BLaER1 treated with 17β-estradiol and CSF1 and Interleukin-3, amounts not matched to agents 10 nM and 100 nM (cell line): Measurements from ENCODE around the gene TMEM72.

Source experiments
- H3K27ac ChIP-seq, 11 experiments: shearing (Covaris generic); formaldehyde crosslinking; 2 replicates each; pipeline ENCODE4 v1.8.1; 2022
- H3K27me3 ChIP-seq, 11 experiments: shearing (Covaris generic); formaldehyde crosslinking; 2 replicates each; pipeline ENCODE4 v1.8.1; 2022
- H3K36me3 ChIP-seq, 11 experiments: shearing (Covaris generic); formaldehyde crosslinking; 2 replicates each; pipeline ENCODE4 v1.8.1; 2022
- H3K4me1 ChIP-seq, 10 experiments: shearing (Covaris generic); formaldehyde crosslinking; 2 replicates each; pipeline ENCODE4 v1.8.1; 2022
- H3K4me2 ChIP-seq, 11 experiments: shearing (Covaris generic); formaldehyde crosslinking; 2 replicates each; pipeline ENCODE4 v1.8.1; 2022
- H3K4me3 ChIP-seq, 10 experiments: shearing (Covaris generic); formaldehyde crosslinking; 2 replicates each; pipeline ENCODE4 v1.8.1; 2022
- H3K9ac ChIP-seq, 11 experiments: shearing (Covaris generic); formaldehyde crosslinking; 2 replicates each; pipeline ENCODE4 v1.8.1; 2022
- H3K9me3 ChIP-seq, 11 experiments: shearing (Covaris generic); formaldehyde crosslinking; replicated peaks in 1 of 11; 2 replicates each; pipeline ENCODE4 v1.8.1; 2022
- H4K20me1 ChIP-seq, 11 experiments: shearing (Covaris generic); formaldehyde crosslinking; 2 replicates each; pipeline ENCODE4 v1.8.1; 2022
- Cebpa-rat ChIP-seq, 11 experiments: shearing (Covaris generic); IDR thresholded peaks; 2 replicates each; pipeline ENCODE4 v1.8.1; 2022

Gene TMEM72

DNA sequence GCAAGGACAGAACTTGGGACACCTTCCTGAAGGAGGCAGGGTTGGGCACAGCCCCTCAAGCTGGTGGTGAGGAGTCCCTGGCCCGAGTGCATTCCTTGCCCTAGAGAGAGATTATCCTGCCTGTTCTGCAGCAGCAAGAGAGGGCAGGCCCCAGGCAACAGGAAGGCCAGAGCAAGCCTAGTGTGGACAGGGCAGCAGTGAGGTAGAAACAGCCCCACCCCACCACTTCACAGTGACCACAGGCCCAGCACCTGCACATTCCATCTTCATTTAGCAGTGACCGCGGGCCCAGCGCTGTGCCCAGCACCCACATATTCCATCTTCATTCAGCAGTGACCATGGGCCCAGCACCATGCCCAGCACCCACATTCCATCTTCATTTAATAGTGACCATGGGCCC is 16.4 kb upstream of the TMEM72 start:
- no peak for TF ChIP-seq Cebpa-rat (IDR thresholded peaks at IDR 0.05)
- no peak overlapping the region for H3K4me3 ChIP-seq
- peaks cover 8 to 18% (median 11%) of the 10 kb centered on the region in 11 experiments; a peak in 18 of 22 replicates for H3K9me3 ChIP-seq
- H3K4me2 ChIP-seq: peak overlapping the region in 9 of 11 experiments; percentile 35 to 89 (median 74); a peak in 18 of 22 replicates
- no peaks in the 10 kb centered on the region for H3K27me3 ChIP-seq
- H3K36me3 ChIP-seq: no peaks in the 10 kb centered on the region
- no peak overlapping the region for H3K9ac ChIP-seq
- H3K4me1 ChIP-seq: peaks cover 3 to 91% (median 73%) of the 10 kb centered on the region in 10 experiments; a peak in 19 of 20 replicates
- no peaks in the 10 kb centered on the region for H4K20me1 ChIP-seq
- no peak overlapping the region for H3K27ac ChIP-seq

DNA sequence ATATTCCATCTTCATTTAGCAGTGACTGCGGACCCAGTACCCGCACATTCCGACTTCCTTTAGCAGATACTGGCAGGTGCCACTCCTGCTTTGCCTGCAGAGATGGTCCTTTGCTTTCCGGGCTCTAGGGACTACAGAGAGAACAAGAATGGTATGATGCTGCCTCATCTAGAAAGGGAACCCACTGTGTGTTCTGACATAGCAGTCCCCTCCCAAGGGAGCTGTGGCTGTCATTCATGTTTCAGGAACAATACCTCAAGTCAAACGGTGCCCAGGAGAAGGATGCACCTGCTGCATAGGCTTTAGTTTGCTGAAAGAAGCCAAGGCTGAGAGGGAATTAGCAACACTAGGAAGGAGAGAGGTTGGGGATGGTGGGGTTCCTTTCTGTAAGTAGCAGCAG is 15.9 kb upstream of the TMEM72 start:
- Histone ChIP-seq H3K27me3 (no peaks in the 10 kb centered on the region), H3K9ac (0 out of 22 replicates have a peak overlapping the region, but pooled peaks of 1 of the 11 experiments have one; percentile 14), H3K4me1 (peaks cover 8 to 92% (median 73%) of the 10 kb centered on the region in 10 experiments; a peak in 19 of 20 replicates), H3K27ac (no peak overlapping the region), H3K9me3 (peaks cover 8 to 18% (median 11%) of the 10 kb centered on the region in 11 experiments; a peak in 18 of 22 replicates), H3K36me3 (no peaks in the 10 kb centered on the region), H3K4me2 (peak overlapping the region in 9 of 11 experiments; percentile 35 to 89 (median 74); a peak in 19 of 22 replicates), H4K20me1 (no peaks in the 10 kb centered on the region), H3K4me3 (peak overlapping the region in 1 of 10 experiments; percentile 29; a peak in 1 of 20 replicates)
- TF ChIP-seq Cebpa-rat (IDR thresholded peaks at IDR 0.05): no peak

DNA sequence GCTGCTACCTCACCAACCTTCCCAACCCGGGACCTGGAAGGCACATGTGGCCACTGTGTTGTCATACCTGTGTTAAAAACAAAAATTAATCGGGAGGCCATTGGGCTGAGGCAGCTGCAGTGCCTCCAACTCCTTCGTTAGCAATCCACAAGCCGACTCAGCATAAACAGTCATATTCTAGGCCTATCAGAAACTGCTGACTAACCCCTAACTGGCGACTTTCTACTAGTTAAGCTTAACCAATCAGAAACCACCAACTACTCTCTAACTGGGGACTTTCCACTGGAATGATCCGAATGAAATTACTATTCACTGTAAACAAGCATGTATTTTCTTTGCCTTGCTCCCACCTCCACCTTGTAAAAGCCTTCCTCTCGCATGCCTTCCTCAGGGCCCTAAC is 14.1 kb upstream of the TMEM72 start:
- H3K4me2 ChIP-seq: peak overlapping the region in 6 of 11 experiments; percentile 68 to 89 (median 83); a peak in 12 of 22 replicates
- no peak overlapping the region for H3K27ac ChIP-seq
- no peak overlapping the region for H3K4me3 ChIP-seq
- H4K20me1 ChIP-seq: no peaks in the 10 kb centered on the region
- peaks cover 8 to 18% (median 11%) of the 10 kb centered on the region in 11 experiments; a peak in 18 of 22 replicates for H3K9me3 ChIP-seq
- H3K27me3 ChIP-seq: no peaks in the 10 kb centered on the region
- H3K9ac ChIP-seq: no peak overlapping the region
- TF ChIP-seq Cebpa-rat (IDR thresholded peaks at IDR 0.05): no peak
- no peaks in the 10 kb centered on the region for H3K36me3 ChIP-seq
- H3K4me1 ChIP-seq: peaks cover 8 to 87% (median 65%) of the 10 kb centered on the region in 10 experiments; a peak in 19 of 20 replicates

DNA sequence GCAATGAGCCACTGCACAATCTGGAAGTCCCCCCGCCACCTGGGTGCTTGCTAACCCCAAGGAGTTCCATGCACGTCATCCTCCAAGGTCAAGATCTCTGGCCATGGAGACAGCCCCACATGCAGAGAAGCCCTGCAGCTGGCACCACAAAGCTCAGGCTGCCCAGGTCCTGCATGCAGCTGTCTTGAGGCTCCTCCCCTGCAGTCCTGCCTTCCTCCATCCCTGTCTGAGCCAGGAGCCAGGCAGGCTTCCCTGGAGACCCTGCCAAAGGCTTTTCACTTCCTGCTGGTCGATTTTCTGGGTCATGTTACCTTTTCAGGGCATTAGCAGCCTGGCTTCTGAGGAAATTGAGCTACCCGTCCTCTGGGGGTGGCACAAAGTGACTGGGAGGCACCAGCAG is 12.5 kb upstream of the TMEM72 start:
- Histone ChIP-seq H3K9ac (peak overlapping the region in 1 of 11 experiments; percentile 5; a peak in 1 of 22 replicates), H3K4me3 (0 out of 20 replicates have a peak overlapping the region, but pooled peaks of 1 of the 10 experiments have one; percentile 8), H4K20me1 (no peaks in the 10 kb centered on the region), H3K4me1 (peaks cover 14 to 92% (median 78%) of the 10 kb centered on the region in 10 experiments), H3K9me3 (peaks cover 8 to 18% (median 11%) of the 10 kb centered on the region in 11 experiments; a peak in 18 of 22 replicates), H3K27ac (peak overlapping the region in 3 of 11 experiments; percentile 20 to 27 (median 22); a peak in 2 of 22 replicates), H3K36me3 (no peaks in the 10 kb centered on the region), H3K27me3 (no peaks in the 10 kb centered on the region), H3K4me2 (peak overlapping the region in 10 of 11 experiments; percentile 33 to 89 (median 76); a peak in 21 of 22 replicates)
- no peak for TF ChIP-seq Cebpa-rat (IDR thresholded peaks at IDR 0.05)

DNA sequence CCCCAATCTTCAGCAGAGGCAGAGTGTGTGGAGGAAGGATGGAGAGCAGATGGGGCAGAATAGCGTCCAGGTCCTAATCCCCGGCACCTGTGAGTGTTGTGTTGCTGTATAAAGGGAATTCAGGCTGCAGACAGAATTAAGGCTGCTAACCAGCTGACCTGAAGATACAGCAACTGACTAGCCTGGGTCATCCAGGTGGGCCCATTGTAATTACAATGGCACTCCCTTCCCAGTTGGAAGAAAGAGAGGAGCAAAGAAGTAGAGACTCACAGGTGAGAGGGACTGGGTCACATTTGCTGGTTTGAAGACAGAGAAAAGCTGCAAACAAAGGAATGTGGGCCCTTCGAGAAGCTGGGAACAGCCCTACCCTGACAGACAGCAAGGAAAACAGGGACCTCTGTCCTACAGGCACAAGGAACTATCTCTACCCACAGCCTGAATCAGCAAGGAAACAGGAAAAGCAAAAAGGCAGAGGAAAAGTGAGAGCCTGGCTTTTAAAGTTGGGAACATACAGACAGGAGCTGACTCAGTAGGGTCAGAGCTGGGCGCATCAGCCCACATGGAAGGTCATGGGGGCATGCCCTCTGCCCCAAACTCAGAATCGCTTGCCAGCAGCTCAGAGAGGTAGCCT is 11.6 kb upstream of the TMEM72 start:
- H3K36me3 ChIP-seq: no peaks in the 10 kb centered on the region
- H3K4me3 ChIP-seq: no peak overlapping the region
- H4K20me1 ChIP-seq: no peaks in the 10 kb centered on the region
- peaks cover 14 to 87% (median 73%) of the 10 kb centered on the region in 10 experiments for H3K4me1 ChIP-seq
- H3K4me2 ChIP-seq: peak overlapping the region; percentile 25 to 89 (median 73); a peak in 21 of 22 replicates
- TF ChIP-seq Cebpa-rat (IDR thresholded peaks at IDR 0.05): no peak
- H3K9me3 ChIP-seq: peaks cover 8 to 18% (median 11%) of the 10 kb centered on the region in 11 experiments; a peak in 18 of 22 replicates
- H3K9ac ChIP-seq: peak overlapping the region in 2 of 11 experiments; percentile 32 to 48; a peak in 2 of 22 replicates
- 0 out of 22 replicates have a peak overlapping the region, but pooled peaks of 1 of the 11 experiments have one; percentile 20 for H3K27ac ChIP-seq
- H3K27me3 ChIP-seq: no peaks in the 10 kb centered on the region

DNA sequence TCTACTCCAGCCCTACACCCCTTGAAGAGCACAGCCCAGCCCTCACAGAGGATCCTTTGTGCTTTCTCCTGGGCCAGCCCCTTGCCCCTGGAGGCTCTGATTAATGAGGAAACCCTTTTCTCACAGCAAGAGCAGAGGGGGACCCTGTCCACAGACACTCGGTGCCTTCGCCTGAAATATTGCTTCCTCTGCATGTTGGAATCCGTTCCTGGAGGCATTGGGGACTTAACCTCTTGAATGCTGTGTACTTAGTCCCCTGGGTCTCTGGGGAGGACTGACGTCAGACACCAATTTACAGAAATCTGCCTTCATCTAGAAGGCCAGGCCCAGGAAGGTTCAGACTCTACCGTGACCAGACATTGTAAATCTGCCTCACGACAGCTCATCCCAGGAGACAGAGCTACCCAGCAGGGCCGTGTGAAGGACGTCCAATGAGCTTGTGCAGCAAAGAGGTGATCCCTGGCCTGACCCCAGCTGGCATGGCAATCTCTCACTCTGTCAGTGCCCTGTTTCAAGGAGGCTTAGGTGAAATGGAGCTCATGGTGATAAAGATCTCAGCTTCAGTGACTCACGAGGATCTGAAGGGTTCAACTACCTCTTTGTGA is 8.1 kb upstream of the TMEM72 start:
- peak overlapping the region in 3 of 11 experiments; percentile 11 to 53 (median 17); a peak in 6 of 22 replicates for H3K27ac ChIP-seq
- H3K36me3 ChIP-seq: no peaks in the 10 kb centered on the region
- H3K4me2 ChIP-seq: peak overlapping the region; percentile 18 to 80 (median 61); a peak in 21 of 22 replicates
- no peak for TF ChIP-seq Cebpa-rat (IDR thresholded peaks at IDR 0.05)
- H4K20me1 ChIP-seq: no peaks in the 10 kb centered on the region
- H3K9ac ChIP-seq: peak overlapping the region in 1 of 11 experiments; percentile 30; a peak in 1 of 22 replicates
- peaks cover 19 to 70% (median 57%) of the 10 kb centered on the region in 10 experiments for H3K4me1 ChIP-seq
- H3K27me3 ChIP-seq: no peaks in the 10 kb centered on the region
- H3K9me3 ChIP-seq: peaks cover 0 to 7% (median 0%) of the 10 kb centered on the region in 11 experiments; a peak in 6 of 22 replicates
- no peak overlapping the region for H3K4me3 ChIP-seq

DNA sequence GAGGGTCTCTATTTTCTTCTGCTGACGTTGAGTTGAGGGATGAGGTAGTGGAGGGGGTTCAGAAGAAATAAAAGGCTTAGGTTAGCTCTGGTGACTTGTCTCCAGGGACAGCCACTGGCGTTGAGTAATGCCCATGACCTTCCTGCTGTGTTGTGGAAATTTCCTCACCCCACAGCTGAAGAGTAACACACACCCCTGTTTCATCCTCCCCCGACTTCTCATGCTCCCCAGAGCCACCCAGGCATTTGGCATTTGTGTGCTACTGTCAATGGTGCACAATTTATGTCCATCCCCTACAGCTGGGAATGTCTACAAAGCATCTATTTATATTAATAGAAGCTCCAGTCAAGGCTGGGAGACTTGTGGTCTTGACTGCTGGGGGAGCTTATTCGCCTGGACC is 4.7 kb upstream of the TMEM72 start:
- H3K36me3 ChIP-seq: no peaks in the 10 kb centered on the region
- H4K20me1 ChIP-seq: no peaks in the 10 kb centered on the region; a peak in 1 of 22 replicates
- peaks cover 0 to 7% (median 0%) of the 10 kb centered on the region in 11 experiments; a peak in 4 of 22 replicates for H3K9me3 ChIP-seq
- H3K4me1 ChIP-seq: peaks cover 14 to 75% (median 63%) of the 10 kb centered on the region in 10 experiments; a peak in 19 of 20 replicates
- no peak for TF ChIP-seq Cebpa-rat (IDR thresholded peaks at IDR 0.05)
- H3K4me3 ChIP-seq: no peak overlapping the region
- no peaks in the 10 kb centered on the region for H3K27me3 ChIP-seq
- H3K4me2 ChIP-seq: peak overlapping the region in 9 of 11 experiments; percentile 20 to 67 (median 56); a peak in 18 of 22 replicates
- H3K27ac ChIP-seq: no peak overlapping the region
- H3K9ac ChIP-seq: no peak overlapping the region

DNA sequence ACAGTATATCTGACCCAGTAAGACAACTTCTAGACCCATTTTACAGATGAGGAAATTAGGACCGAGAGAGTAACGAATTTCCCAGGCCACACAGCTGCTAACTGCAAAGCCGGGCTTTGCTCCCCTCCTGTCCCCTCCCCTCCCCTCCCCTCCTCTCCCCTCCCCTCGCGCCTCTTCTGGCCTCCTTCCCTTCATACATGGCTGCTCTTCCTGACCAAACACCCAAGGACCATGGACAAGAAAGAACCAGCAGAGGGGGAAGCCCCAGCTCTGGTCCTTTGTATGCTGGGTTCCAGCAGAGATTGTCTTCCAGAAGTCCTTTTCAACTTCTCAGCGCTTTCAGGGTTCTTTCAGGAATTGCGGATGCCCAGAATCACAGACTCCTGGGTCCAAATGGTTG is 3.6 kb upstream of the TMEM72 start:
- H4K20me1 ChIP-seq: no peaks in the 10 kb centered on the region; a peak in 1 of 22 replicates
- peaks cover 0 to 7% (median 0%) of the 10 kb centered on the region in 11 experiments; a peak in 4 of 22 replicates for H3K9me3 ChIP-seq
- H3K4me1 ChIP-seq: peaks cover 25 to 75% (median 69%) of the 10 kb centered on the region in 10 experiments
- no peak overlapping the region for H3K4me3 ChIP-seq
- no peak overlapping the region for H3K9ac ChIP-seq
- H3K4me2 ChIP-seq: peak overlapping the region in 8 of 11 experiments; percentile 17 to 69 (median 56); a peak in 13 of 22 replicates
- no peak overlapping the region for H3K27ac ChIP-seq
- H3K27me3 ChIP-seq: no peaks in the 10 kb centered on the region
- H3K36me3 ChIP-seq: no peaks in the 10 kb centered on the region
- no peak for TF ChIP-seq Cebpa-rat (IDR thresholded peaks at IDR 0.05)
